Right hindlimb (tissue), 1 donor: ENCODE results near the gene FEV.

Experiments
- DNase-seq: peaks from one replicate; pipeline ENCODE4 v3.0.0-alpha.2; 2018

FEV gene

GRCh38 chr2:218985021-218985324, at the start of gene FEV:
Gene FEV, minus strand, starts transcription at chr2:218985184. Its CDS starts 109 bp downstream, at chr2:218985075.
- no peak for DNase-seq

GRCh38 chr2:219032051-219032745, 47.2 kb upstream of the FEV start:
- DNase-seq, result no peak

GRCh38 chr2:219031005-219031738, 46.2 kb upstream of the FEV start:
- no peak for DNase-seq

GRCh38 chr2:219030177-219030940, 45.4 kb upstream of the FEV start:
- no peak for DNase-seq

GRCh38 chr2:219029829-219030165, 44.8 kb upstream of the FEV start:
- DNase-seq, result peak; percentile 69

GRCh38 chr2:219028996-219029828, 44.2 kb upstream of the FEV start:
- no peak for DNase-seq

- DNase-seq, result no peak
Observed at GRCh38 chr2:219028141-219028540, 43.2 kb upstream of the FEV start.

GRCh38 chr2:219027511-219028055, 42.6 kb upstream of the FEV start:
- no peak for DNase-seq

GRCh38 chr2:219026946-219027345, 42.0 kb upstream of the FEV start:
- DNase-seq, result no peak

- DNase-seq, result no peak
Observed at GRCh38 chr2:219025637-219026585, 40.9 kb upstream of the FEV start.

GRCh38 chr2:219024059-219024458, 39.1 kb upstream of the FEV start:
- DNase-seq, result no peak

- DNase-seq, result no peak
Observed at GRCh38 chr2:219023045-219023605, 38.1 kb upstream of the FEV start.

- DNase-seq, result no peak
Observed at GRCh38 chr2:219022616-219023015, 37.6 kb upstream of the FEV start.

- DNase-seq, result no peak
Observed at GRCh38 chr2:219022041-219022440, 37.1 kb upstream of the FEV start.

- DNase-seq, result no peak
Observed at GRCh38 chr2:219021591-219021990, 36.6 kb upstream of the FEV start.

- no peak for DNase-seq
Observed at GRCh38 chr2:219020604-219021365, 35.8 kb upstream of the FEV start.

- DNase-seq, result no peak
Observed at GRCh38 chr2:219019436-219019835, 34.5 kb upstream of the FEV start.

GRCh38 chr2:219018726-219019125, 33.7 kb upstream of the FEV start:
- DNase-seq, result no peak

- no peak for DNase-seq
Observed at GRCh38 chr2:219018286-219018685, 33.3 kb upstream of the FEV start.

GRCh38 chr2:219017201-219017931, 32.4 kb upstream of the FEV start:
- DNase-seq, result peak; percentile 69
